Right ventricle myocardium inferior (tissue), 1 donor: ENCODE data around the gene SYT1. TPM values are rescaled to one million over a fixed set of nuclear protein-coding genes. Genes with fewer than 3 reads are reported as not detected.

Experiments
- ATAC-seq: fragments of 200-7000 bp; cut with Tn5 transposase; one replicate; pipeline ENCODE4 v1.9.1; 2020; ENCODE audit warnings: mild to moderate bottlenecking, moderate library complexity
- DNase-seq: peaks from one replicate; pipeline ENCODE4 v3.0.0; 2021; ENCODE audit errors: missing footprints
- intact Hi-C: fragments of 100-400 bp; cut with DNase I; formaldehyde crosslinking; loops from one replicate; pipeline ENCODE4 v1.11.0; 2022
- total RNA-seq: library from RNA; stranded (reverse); fragmentation: NEBNext Ultra II Directional; extraction: Animal tissue kit (Norgen Biotek cat#: 25700); gene quantifications from one replicate; pipeline ENCODE4 v1.2.1, GENCODE V29; 2021
- donor health status: DM: no; HTN: yes; CAD: no; lungs with severe emphysema.

The SYT1 gene
- total RNA-seq, 1 donor from 2014 or later = 0.24 TPM

GRCh38 chr12:79393842-79394241, 529.3 kb downstream of the SYT1 start:
- intact Hi-C loops = no loop called here
- ATAC-seq (no peak), DNase-seq (no peak)

GRCh38 chr12:79397609-79398008, 533.0 kb downstream of the SYT1 start:
- no peak for DNase-seq

DNA sequence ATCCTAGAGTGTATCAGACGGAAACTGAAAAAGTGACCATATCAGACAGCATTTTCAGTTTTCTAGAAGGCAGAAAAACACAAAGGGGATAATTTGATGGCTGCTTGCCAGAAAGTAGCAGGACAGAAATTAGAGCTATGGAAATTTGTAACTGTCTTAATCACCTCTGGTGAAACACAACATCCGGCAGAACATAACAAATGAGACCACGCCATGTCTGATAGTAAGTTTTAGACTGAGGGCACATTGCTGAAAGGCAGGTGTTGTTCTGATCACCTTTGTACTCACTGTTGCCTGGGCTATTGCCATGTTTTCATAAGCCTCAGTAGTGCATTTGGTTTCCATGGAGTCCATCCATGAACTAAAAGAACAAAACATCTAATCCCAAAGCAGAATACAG, 535.9 kb downstream of the SYT1 start:
- no peak for ATAC-seq
- DNase-seq = no peak
- intact Hi-C loops = no loop called here

More at GRCh38 chr12:79397609-79398008, 533.0 kb downstream of the SYT1 start:
- intact Hi-C loops = no loop called here
- ATAC-seq = no peak

- intact Hi-C loops = no loop called here
- ATAC-seq = no peak
- DNase-seq = no peak
Measured at GRCh38 chr12:79402606-79403005, 538.0 kb downstream of the SYT1 start.

DNA sequence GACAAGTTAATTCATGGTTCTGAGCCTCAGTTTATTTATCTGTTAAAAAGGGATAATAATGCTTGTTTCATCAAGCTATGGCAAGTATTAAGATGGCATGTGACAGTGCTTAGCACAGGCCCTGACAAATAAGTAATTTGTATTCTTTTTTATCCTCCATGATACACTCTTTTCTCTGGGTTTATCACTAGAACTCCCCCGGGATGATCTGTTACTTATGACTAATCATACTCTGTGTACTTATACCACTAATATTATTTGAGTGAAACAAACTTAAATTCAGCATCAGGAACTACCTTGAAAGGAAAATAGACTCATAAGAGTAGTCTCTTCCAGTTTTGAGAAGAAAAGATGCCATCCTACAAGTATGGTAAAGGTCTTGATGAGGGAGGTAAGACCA, 542.4 kb downstream of the SYT1 start:
- no peak for ATAC-seq
- no peak for DNase-seq
- intact Hi-C loops = no loop called here

DNA sequence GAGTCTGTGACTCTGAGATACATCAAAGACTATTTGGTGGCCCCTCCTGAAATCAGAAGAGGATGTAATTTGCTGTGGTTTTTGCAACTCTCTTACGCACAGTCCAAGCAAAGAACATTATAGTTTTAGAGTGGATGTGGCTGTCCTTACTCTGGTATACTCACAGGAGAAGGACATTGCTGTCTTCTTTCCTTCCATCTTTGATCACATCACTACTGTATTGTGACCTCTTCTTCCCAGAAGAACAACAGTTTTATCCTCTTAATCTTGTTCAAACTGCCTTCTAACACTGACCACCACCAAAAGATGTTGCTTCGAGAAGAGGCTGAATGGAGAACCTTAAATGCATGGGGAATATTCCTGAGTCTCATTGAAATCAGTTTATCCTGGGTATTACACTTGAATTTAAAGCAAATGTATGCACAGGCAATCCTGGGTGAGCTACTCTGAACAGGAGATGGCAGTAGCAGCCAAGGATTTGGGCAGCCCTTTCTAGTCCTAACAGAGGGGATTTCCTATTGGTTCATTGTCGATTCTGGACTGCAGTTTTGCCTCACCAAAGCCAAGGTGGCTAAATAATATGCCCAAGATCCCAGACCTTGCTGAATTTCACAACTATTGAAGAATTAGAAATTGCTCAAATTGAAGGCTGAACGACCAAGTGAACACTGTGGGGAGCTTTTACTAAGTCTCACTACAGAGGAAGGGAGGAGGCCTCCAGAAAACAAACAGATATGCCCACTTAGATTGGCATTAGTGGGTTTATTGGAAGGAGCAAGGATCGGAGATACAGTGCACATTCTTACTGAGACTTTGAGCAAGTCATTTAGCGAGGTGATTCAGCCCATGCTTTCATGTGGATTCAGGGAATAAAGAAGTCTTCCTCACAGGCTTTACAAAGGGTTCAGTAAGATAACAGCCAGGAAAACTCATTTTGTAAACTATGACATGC, 543.4 kb downstream of the SYT1 start:
- ATAC-seq = peak; percentile 54
- intact Hi-C loops = no loop called here
- DNase-seq = no peak

DNA sequence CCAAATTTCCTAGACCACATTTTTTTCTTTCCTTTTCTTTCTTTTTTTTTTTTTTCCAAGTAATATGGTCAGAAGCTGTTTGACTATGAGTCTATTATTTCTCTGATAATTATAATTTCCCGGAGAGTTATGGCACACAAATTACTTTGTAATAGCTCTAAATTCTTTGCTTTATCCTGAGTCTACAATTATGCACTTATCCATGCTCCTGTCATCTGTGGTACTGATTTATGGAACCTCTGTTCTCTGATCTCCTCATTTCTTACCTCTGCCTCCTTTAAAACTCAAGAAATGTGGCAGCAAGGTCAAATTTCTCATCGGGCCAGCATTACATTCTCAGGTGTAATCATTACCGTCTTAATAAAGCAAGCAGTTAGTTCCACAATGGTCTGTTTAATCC, 544.1 kb downstream of the SYT1 start:
- DNase-seq (no peak), ATAC-seq (no peak)
- intact Hi-C loops = no loop called here

DNA sequence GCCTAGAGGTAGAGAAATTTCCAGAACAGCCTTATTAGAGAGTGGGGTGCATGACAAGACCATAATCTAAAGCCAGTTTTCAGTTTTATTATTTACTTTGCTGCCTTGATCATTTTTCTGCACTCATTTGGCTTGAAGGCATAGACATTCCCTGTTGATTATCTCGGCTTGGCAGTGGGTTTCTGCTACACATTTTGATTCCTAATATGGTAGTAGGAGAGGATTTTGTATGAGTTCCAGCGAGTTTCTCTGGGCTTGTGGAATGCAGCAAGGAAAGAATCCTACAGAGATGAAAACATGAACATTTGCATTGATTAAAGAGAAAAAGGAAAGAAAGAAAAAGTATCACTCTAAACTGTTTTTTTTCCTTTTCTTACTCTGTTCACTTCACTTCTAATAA, 545.0 kb downstream of the SYT1 start:
- ATAC-seq (no peak), DNase-seq (no peak)
- intact Hi-C loops = no loop called here

- DNase-seq (no peak), ATAC-seq (no peak)
- intact Hi-C loops = no loop called here
Measured at GRCh38 chr12:79411791-79412190, 547.2 kb downstream of the SYT1 start.

DNA sequence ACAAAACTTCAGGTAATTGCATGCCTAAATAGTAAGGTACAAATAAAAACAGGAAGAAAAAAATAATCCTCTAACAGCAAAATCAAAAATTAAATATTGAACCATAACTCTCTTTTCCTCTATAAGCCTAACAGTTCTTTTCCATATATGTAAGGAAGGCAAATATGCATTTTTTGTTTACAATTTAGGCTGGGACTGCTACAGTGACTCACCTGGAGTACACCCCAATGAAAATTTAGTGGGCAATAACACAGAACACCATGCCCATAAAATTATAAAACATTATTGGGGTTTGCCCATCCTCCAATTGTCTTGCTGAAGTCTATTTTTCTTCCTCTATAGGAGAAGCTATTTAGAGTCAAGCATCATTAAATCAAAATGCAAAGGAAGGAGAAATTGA, 549.2 kb downstream of the SYT1 start:
- ATAC-seq (no peak), DNase-seq (no peak)
- intact Hi-C loops = no loop called here

DNA sequence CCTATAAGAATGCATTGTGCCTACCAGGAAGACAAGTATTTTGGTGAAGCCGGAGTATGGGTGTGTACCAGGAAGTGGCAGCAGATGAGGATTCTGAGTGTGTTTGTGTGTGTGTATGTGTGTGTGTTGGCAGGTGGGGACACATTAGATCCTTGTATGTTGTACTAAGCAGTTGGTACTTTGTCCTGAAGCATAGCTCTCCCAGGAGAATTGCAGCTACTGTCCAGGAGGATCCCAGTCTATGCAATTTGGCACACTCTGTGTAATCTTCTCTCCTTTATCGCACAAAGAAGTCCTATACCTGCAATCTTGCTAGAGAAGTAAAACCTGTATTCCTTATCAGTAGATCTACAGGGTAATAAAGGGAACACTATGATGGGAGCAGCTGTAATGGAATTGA, 549.7 kb downstream of the SYT1 start:
- no peak for ATAC-seq
- no peak for DNase-seq
- intact Hi-C loops = no loop called here

GRCh38 chr12:79415321-79415720, 550.7 kb downstream of the SYT1 start:
- intact Hi-C loops = no loop called here

GRCh38 chr12:79415746-79416435, 551.3 kb downstream of the SYT1 start:
- no peak for ATAC-seq
- no peak for DNase-seq
- intact Hi-C loops = no loop called here

More at GRCh38 chr12:79415321-79415720, 550.7 kb downstream of the SYT1 start:
- DNase-seq (no peak), ATAC-seq (no peak)

- DNase-seq (no peak), ATAC-seq (no peak)
- intact Hi-C loops = no loop called here
Measured at GRCh38 chr12:79420146-79420618, 555.6 kb downstream of the SYT1 start.

GRCh38 chr12:79421236-79421740, 556.7 kb downstream of the SYT1 start:
- DNase-seq = no peak
- no peak for ATAC-seq
- intact Hi-C loops = no loop called here

GRCh38 chr12:79422060-79422812, 557.7 kb downstream of the SYT1 start:
- DNase-seq (no peak), ATAC-seq (no peak)
- intact Hi-C loops = no loop called here

GRCh38 chr12:79423560-79423959, 559.0 kb downstream of the SYT1 start:
- DNase-seq (no peak), ATAC-seq (no peak)
- intact Hi-C loops = no loop called here

GRCh38 chr12:79424109-79424721, 559.6 kb downstream of the SYT1 start:
- ATAC-seq (no peak), DNase-seq (no peak)
- intact Hi-C loops = no loop called here

GRCh38 chr12:79426121-79426520, 561.5 kb downstream of the SYT1 start:
- ATAC-seq = no peak
- no peak for DNase-seq
- intact Hi-C loops = no loop called here
